ENCODE results near the gene GANC.

Gene GANC

DNA sequence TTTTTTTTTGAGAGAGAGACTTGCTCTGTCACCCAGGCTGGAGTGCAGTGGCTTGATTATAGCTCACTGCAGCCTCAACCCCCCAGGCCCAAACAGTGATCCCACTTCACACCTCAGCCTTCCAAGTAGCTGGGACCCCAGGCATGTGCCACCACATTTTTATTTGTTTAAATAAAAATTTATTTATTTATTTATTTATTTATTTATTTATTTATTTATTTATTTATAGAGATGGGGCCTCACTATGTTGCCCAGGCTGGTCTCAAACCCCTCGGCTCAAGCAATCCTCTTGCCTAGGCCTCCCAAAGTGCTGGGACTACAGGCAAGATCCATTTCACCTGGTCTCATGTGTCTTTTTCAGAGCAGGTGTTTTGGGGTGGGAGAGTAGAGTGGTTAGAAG lies 101.8 kb downstream of the GANC start:
- no peak overlapping the region for H3K4me3 ChIP-seq (ENCODE audit: low read depth, low read length)

DNA sequence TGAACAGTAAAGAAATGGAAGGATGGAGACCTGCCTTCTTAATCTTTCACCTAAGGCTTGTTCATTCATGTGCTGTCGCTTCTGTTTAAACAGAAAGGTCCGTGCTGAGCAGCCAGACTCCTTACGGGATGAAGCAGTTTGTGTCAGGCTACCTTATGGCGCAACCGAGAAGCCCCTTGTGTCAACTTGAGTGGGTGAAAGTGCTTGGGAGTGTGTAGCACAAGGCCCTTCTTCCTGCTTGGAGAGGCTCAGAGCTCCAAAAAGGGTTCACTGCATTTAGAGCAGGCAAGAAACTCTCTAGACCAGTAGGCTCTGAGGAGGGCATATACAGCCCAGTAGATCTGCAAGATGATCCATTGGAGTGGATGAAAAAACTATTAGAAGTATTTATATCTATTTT lies 102.3 kb downstream of the GANC start:
- no peak overlapping the region for H3K4me3 ChIP-seq (ENCODE audit: low read depth, low read length)

- H3K4me3 ChIP-seq (ENCODE audit: low read depth, low read length) = no peak overlapping the region
These were observed 102.9 kb downstream of the GANC start for GRCh38 chr15:42375941-42376340.

DNA sequence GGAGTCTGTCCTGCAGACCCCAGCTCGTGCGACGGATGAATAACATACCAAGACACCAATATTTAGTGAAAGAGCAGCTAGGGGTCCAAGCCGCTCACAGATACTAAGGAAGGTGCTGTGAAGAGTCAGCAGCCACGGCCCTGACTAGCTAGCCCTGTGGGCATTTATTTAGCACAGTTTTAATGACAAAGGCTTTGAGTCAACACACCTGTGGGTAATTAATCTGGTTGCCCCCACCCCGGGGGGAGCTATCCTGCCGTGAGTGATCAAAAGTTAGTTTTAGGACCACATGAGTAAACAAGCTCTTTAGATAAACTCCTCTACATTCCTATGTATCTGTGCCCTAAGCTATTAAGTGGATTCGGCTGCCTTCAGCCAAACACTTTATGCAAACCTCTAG lies 105.0 kb downstream of the GANC start:
- H3K4me3 ChIP-seq (ENCODE audit: low read depth, low read length) = no peak overlapping the region

GRCh38 chr15:42384597-42384996 lies 111.6 kb downstream of the GANC start:
- H3K4me3 ChIP-seq (ENCODE audit: low read depth, low read length) = no peak overlapping the region

GRCh38 chr15:42385206-42385979 lies 112.4 kb downstream of the GANC start:
- H3K4me3 ChIP-seq (ENCODE audit: low read depth, low read length) = no peak overlapping the region

DNA sequence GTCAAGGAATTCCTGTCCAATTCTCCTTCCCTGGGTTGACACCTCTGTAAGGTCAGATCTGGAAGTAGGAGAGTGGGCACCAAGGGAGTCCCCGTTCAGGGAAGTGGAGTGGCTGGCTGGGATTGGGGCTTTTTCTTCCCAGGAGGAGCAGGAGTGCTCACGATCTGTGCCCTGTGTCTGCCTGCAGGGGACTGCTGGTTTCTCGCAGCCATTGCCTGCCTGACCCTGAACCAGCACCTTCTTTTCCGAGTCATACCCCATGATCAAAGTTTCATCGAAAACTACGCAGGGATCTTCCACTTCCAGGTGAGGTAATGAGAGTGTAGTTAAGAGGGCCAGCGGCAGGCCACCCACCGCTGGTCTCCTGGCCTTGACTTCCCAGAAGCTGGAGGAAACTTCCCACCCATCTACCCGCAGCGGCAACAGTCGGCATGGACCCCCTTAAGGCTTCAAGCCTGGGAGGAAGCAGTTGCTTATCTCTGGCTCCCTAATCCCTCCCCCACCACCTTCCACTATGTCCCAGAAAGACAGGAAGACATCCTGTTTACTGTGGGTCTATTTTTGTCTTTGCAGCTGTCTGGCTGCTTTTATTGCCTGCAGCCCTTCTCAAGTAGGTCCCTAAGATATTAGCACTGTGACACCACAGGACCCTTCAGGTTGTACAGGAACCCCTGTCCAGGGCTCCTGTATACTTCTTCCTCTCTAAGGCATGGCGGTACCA lies 113.1 kb downstream of the GANC start:
- H3K4me3 ChIP-seq (ENCODE audit: low read depth, low read length) = no peak overlapping the region

GRCh38 chr15:42387603-42388002 lies 114.6 kb downstream of the GANC start:
- no peak overlapping the region for H3K4me3 ChIP-seq (ENCODE audit: low read depth, low read length)

DNA sequence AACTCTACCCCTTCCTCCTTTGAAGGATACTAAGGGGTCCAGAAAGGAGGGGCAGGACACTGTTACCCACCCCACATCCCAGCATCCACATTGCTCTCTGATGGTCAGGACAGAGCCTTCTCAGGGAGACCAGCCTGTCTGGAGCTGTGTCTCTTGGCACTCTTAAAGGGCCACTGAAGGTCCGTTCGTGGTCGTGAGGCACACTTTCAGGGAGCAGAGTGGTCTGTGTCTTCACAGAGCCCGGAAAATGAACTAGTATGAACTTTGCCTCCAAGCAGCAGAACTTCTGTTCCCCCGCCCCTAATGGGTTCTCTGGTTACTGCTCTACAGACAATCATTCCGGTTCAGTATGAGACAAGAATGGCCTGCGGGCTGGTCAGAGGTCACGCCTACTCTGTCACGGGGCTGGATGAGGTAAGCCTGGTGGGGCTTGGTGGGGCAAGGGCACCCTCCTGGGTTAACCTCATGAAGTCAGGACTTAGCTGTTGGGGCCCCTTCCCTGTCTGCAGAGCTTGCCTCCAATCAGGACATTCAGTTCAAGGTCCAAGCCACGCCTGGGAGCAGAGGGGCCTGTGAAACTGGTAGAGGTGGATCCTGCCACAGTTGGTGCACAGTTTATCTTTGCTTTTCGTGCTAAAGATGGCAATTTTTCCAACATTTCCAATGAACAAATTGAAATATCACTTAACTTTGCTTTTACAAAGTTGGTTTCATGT lies 119.5 kb downstream of the GANC start:
- no peak overlapping the region for H3K4me3 ChIP-seq (ENCODE audit: low read depth, low read length)

GRCh38 chr15:42394106-42394505 lies 121.1 kb downstream of the GANC start:
- no peak overlapping the region for H3K4me3 ChIP-seq (ENCODE audit: low read depth, low read length)

- H3K4me3 ChIP-seq (ENCODE audit: low read depth, low read length) = no peak overlapping the region
These were observed 122.8 kb downstream of the GANC start for GRCh38 chr15:42395838-42396237.

DNA sequence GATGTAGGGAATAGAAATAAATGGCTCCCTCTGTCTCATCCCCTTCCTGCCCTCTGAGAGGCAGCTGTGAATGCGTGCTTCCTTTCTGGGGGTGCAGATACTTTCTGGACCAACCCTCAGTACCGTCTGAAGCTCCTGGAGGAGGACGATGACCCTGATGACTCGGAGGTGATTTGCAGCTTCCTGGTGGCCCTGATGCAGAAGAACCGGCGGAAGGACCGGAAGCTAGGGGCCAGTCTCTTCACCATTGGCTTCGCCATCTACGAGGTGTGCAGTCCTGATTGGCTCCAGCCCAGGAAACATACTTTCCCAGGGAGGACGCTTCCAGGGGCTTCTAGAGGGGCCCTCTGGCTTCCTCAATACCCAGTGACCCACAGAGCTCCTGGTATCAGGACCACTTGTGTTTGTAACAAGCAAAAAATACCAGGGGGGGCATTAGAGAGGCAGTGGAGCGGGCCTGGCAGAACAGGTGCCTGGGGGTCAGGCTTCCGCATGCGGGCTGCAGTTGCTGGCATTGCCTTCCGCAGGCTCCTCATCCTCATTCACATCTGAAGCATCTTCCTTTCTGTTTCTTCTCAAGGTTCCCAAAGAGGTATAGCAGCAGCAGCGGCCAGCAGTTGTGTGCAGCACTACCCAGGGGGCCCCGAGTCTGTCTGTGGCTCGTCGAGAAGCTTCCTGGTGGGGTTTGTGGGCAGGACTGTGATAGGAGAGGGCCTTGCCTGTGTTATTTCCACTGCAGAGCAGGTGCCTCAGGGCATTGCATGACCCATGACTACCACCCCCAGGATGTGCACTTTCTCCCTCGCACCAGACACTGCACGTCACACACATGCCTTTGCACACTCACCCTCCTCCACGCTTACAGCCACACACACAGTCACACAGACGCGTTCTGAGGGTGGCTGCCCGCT lies 128.8 kb downstream of the GANC start:
- H3K4me3 ChIP-seq (ENCODE audit: low read depth, low read length) = no peak overlapping the region

DNA sequence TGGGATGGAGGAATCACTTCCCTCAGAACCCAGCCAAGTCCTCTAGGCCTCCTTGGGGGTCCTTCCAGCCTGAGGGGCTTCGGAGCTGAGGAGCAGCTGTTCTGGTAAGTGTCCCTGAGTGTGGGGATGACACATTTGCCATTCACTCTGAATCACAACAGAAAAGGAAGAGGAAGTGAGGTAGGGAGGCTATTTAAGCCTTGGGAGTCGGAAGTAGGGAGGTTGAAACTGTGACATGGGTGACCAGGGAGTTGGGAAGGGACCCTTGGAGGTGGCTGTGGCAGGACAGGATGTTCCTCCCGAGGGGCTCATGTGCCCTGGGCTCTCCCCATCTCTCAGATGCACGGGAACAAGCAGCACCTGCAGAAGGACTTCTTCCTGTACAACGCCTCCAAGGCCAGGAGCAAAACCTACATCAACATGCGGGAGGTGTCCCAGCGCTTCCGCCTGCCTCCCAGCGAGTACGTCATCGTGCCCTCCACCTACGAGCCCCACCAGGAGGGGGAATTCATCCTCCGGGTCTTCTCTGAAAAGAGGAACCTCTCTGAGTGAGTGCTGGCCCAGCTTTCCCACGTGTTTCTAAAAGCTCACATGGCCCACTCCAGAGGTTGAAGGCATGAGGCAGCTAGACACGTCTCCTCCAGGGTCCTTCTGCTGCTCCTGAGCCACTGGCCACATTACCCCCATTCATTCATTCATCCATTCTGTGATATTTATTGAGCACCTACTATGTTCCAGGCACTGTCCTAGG lies 129.6 kb downstream of the GANC start:
- H3K4me3 ChIP-seq (ENCODE audit: low read depth, low read length) = no peak overlapping the region

GRCh38 chr15:42403389-42403788 lies 130.4 kb downstream of the GANC start:
- no peak overlapping the region for H3K4me3 ChIP-seq (ENCODE audit: low read depth, low read length)

DNA sequence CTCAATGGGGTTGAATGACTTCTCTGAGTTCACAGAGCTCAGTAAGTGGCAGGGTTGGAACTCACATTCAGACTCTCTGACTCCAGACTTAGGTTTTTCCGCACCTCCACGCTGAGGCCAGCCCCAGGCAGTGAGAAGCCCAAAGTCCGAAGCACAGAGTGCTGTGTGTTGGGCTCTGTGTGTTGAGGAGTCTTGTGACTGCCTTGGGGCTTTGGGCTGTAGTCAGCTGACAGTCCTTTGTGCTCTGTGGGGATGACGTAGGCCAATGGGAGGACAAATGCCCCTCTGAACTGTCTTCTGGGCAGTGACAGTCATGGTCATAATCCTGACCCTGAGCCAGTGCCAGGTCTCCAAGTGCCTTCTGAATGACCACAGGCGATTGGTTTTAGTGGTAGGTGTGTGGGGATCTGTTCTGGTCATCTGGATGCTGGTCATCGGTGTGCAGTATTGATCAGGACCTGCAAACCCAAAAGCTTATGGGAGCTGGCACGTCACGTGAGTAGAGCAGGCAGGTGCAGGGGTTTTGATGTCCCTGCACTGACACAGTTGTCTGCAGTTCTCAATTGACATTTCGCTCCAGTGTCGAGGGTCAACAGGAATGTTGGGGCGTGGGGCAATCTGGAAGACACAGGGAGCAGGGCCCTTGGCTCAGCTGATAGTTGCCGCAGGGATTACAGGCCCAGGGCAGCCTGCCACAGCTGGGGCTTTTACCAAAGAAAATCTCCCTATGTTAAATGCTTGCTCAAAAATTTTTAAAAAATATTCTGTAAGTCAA lies 131.6 kb downstream of the GANC start:
- H3K4me3 ChIP-seq (ENCODE audit: low read depth, low read length) = no peak overlapping the region

- H3K4me3 ChIP-seq (ENCODE audit: low read depth, low read length) = no peak overlapping the region
These were observed 133.0 kb downstream of the GANC start for GRCh38 chr15:42405863-42406482.

Measured in iPS-11a (cell line).